ENCODE results near the gene ZNF132. TPM values are rescaled to one million over a fixed set of nuclear protein-coding genes. Genes with fewer than 3 reads are reported as not detected.

Gene ZNF132
- total and polyA plus RNA-seq, 2 experiments from 2014 or later = 2.2 to 5.2 TPM

GRCh38 chr19:58482372-58482771 is 42.4 kb upstream of the ZNF132 start:
- Mint-ChIP-seq H3K9me3 (no peaks in the 10 kb centered on the region; the same call in 2 of the 3 replicates), H3K4me3 (no peak overlapping the region), H3K4me1 (no peaks in the 10 kb centered on the region), H3K27ac (no peak overlapping the region), H3K27me3 (ENCODE audit: insufficient read depth, low read depth, poor library complexity) (peaks cover 6% of the 10 kb centered on the region), H3K36me3 (ENCODE audit: low read depth) (no peaks in the 10 kb centered on the region; the same call in 2 of the 3 replicates)
- H3K4me1 ChIP-seq (ENCODE audit: insufficient read depth) = no peaks in the 10 kb centered on the region
- no peak overlapping the region for H3K27ac ChIP-seq (ENCODE audit: low read depth)
- peaks cover 4% of the 10 kb centered on the region; the same call in 1 of the 2 replicates for H4K20me1 ChIP-seq (replicated peaks; ENCODE audit: insufficient read depth)
- no peak for TF ChIP-seq ETS1 (IDR thresholded peaks at IDR 0.05)
- TF ChIP-seq EZH2phosphoT487 (IDR thresholded peaks at IDR 0.05; ENCODE audit: unreplicated experiment) = no peak
- H3K36me3 ChIP-seq (ENCODE audit: insufficient read depth) = no peaks in the 10 kb centered on the region
- no peak overlapping the region for H3K4me3 ChIP-seq
- no peaks in the 10 kb centered on the region for H3F3A ChIP-seq (replicated peaks; ENCODE audit: low read depth)
- H3K9me2 ChIP-seq (ENCODE audit: insufficient read depth) = no peaks in the 10 kb centered on the region
- H2AFZ ChIP-seq = no peak overlapping the region
- no peaks in the 10 kb centered on the region for H3K27me3 ChIP-seq (ENCODE audit: insufficient read depth)
- H3K79me2 ChIP-seq (replicated peaks; ENCODE audit: insufficient read depth) = no peaks in the 10 kb centered on the region
- no peak overlapping the region for H3K4me2 ChIP-seq
- ATAC-seq (no peak), DNase-seq (ENCODE audit: low spot score) (no peak)

- no peaks in the 10 kb centered on the region for H3K36me3 ChIP-seq (ENCODE audit: insufficient read depth)
- Mint-ChIP-seq H3K36me3 (ENCODE audit: low read depth) (peaks cover 2% of the 10 kb centered on the region; the same call in 1 of the 3 replicates), H3K27me3 (ENCODE audit: insufficient read depth, low read depth, poor library complexity) (peaks cover 14% of the 10 kb centered on the region), H3K27ac (no peak overlapping the region), H3K4me3 (no peak overlapping the region), H3K9me3 (no peaks in the 10 kb centered on the region; the same call in 2 of the 3 replicates), H3K4me1 (peaks cover 5% of the 10 kb centered on the region)
- no peaks in the 10 kb centered on the region for H3K79me2 ChIP-seq (replicated peaks; ENCODE audit: insufficient read depth)
- no peak for TF ChIP-seq ZNF331 (CRISPR knock-in tag; IDR thresholded peaks at IDR 0.05; ENCODE audit: low read depth)
- TF ChIP-seq JUNB (IDR thresholded peaks at IDR 0.05; ENCODE audit: unreplicated experiment) = no peak
- no peak for TF ChIP-seq ETS1 (IDR thresholded peaks at IDR 0.05)
- TF ChIP-seq EZH2 (IDR thresholded peaks at IDR 0.05; ENCODE audit: low read depth, unreplicated experiment) = no peak
- no peak for TF ChIP-seq POLR2AphosphoS5 (IDR thresholded peaks at IDR 0.05; ENCODE audit: low read depth)
- no peak for TF ChIP-seq CTCF (conservative IDR thresholded peaks at IDR 0.05; ENCODE audit: low read depth in 2 of 2)
- H3K27me3 ChIP-seq (ENCODE audit: insufficient read depth) = no peaks in the 10 kb centered on the region
- H3K27ac ChIP-seq (ENCODE audit: low read depth) = no peak overlapping the region
- ATAC-seq (no peak), DNase-seq (ENCODE audit: low spot score) (no peak)
- no peak overlapping the region for H3K4me2 ChIP-seq
- H2AFZ ChIP-seq = no peak overlapping the region
- no peak overlapping the region for H3K4me3 ChIP-seq
- peaks cover 3% of the 10 kb centered on the region; the same call in 1 of the 2 replicates for H3F3A ChIP-seq (replicated peaks; ENCODE audit: low read depth)
- H3K4me1 ChIP-seq (ENCODE audit: insufficient read depth) = no peaks in the 10 kb centered on the region
- H3K9me2 ChIP-seq (ENCODE audit: insufficient read depth) = no peaks in the 10 kb centered on the region
- peaks cover 4% of the 10 kb centered on the region; the same call in 1 of the 2 replicates for H4K20me1 ChIP-seq (replicated peaks; ENCODE audit: insufficient read depth)
These were observed 40.9 kb upstream of the ZNF132 start for GRCh38 chr19:58480831-58481230.
